ENCODE data around the gene B3GAT3.
"Not testable (repeated sequence)": the region's sequence is repeated elsewhere in the genome, so short reads cannot be mapped to it uniquely, and the experiment has no call there.

DNA sequence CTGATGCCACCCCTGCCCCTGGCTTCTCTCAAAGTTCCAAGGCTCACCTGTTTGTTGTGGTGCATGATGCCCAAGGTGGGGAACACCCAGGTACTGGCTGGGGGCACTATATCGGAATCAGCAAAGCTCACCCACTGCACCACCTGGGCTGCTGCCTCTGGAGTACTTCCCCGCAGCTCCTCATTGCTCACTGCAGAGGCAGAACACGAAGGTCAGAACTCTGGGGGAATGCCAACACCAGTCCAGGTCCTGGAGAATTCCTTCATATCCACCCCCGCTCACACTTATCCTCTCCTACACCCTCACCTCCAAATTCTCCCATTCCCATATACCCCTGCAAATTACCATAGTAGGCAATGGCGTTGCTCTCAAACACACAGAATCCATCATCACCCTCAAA, 50.3 kb downstream of the B3GAT3 start:
- TF ChIP-seq, protein P1, sequence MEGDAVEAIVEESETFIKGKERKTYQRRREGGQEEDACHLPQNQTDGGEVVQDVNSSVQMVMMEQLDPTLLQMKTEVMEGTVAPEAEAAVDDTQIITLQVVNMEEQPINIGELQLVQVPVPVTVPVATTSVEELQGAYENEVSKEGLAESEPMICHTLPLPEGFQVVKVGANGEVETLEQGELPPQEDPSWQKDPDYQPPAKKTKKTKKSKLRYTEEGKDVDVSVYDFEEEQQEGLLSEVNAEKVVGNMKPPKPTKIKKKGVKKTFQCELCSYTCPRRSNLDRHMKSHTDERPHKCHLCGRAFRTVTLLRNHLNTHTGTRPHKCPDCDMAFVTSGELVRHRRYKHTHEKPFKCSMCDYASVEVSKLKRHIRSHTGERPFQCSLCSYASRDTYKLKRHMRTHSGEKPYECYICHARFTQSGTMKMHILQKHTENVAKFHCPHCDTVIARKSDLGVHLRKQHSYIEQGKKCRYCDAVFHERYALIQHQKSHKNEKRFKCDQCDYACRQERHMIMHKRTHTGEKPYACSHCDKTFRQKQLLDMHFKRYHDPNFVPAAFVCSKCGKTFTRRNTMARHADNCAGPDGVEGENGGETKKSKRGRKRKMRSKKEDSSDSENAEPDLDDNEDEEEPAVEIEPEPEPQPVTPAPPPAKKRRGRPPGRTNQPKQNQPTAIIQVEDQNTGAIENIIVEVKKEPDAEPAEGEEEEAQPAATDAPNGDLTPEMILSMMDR (IDR thresholded peaks at IDR 0.05; ENCODE audit: borderline replicate concordance, extremely low read depth, low read length, poor library complexity, severe bottlenecking) = not testable (repeated sequence)
- not testable (repeated sequence) for TF ChIP-seq EZH2 (IDR thresholded peaks at IDR 0.05; ENCODE audit: borderline replicate concordance, low read depth, low read length, severe bottlenecking)

Measured in DND-41 (cell line).